ENCODE data around the gene ASXL3. TPM values are rescaled to one million over a fixed set of nuclear protein-coding genes. Genes with fewer than 3 reads are reported as not detected.

Gene ASXL3
- total and polyA plus RNA-seq, 10 of the 15 experiments (the other 5 are each of a cell fraction or from before 2014, with no cell fraction given), result 0.15 TPM; not detected in 9

- TF ChIP-seq ZNF687 (IDR thresholded peaks at IDR 0.05), result no peak
- no peak for TF ChIP-seq SMAD1 (IDR thresholded peaks at IDR 0.05; ENCODE audit: low read depth, partially characterized antibody)
- TF ChIP-seq MTA3 (IDR thresholded peaks at IDR 0.05; ENCODE audit: borderline replicate concordance, low read length), result no peak
- TF ChIP-seq ZBED1 (IDR thresholded peaks at IDR 0.05; ENCODE audit: borderline replicate concordance), result no peak
Measured at GRCh38 chr18:33606621-33607020, 28.6 kb downstream of the ASXL3 start (continued).

GRCh38 chr18:33611525-33612135 lies 33.6 kb downstream of the ASXL3 start:
- RAD21 ChIA-PET (ENCODE audit: unreplicated experiment), result no interaction called here
- DNase-seq (ENCODE audit: low read depth, low spot score) (no peak), FAIRE-seq (no peak)

More at GRCh38 chr18:33611525-33612135, 33.6 kb downstream of the ASXL3 start:
- TF ChIP-seq ZNF24 (IDR thresholded peaks at IDR 0.05), result no peak
- no peak for TF ChIP-seq SP1 (IDR thresholded peaks at IDR 0.05; ENCODE audit: low read depth, low read length)
- TF ChIP-seq EED (IDR thresholded peaks at IDR 0.05; ENCODE audit: low read depth), result no peak
- TF ChIP-seq RBBP5 (conservative IDR thresholded peaks at IDR 0.05), result no peak
- TF ChIP-seq ASH2L (IDR thresholded peaks at IDR 0.05; ENCODE audit: borderline replicate concordance, low read depth), result no peak
- no peak for TF ChIP-seq TCF12 (IDR thresholded peaks at IDR 0.05; ENCODE audit: low read depth, low read length)
- TF ChIP-seq KDM1A (IDR thresholded peaks at IDR 0.05; ENCODE audit: borderline replicate concordance), result no peak
- TF ChIP-seq IKZF1 (conservative IDR thresholded peaks at IDR 0.05), result no peak
- no peak for TF ChIP-seq KAT2A (conservative IDR thresholded peaks at IDR 0.05; ENCODE audit: control insufficient read depth, low read depth, low read length)
- no peak overlapping the region for H3K4me2 ChIP-seq (ENCODE audit: control insufficient read depth, insufficient read depth)
- ChIA-PET POLR2A (no interaction called here), CTCF (no interaction called here), SMC1A (ENCODE audit: uncharacterized antibody, unreplicated experiment) (no interaction called here)
- in situ Hi-C loops (cut with MboI) (no loop called here), intact Hi-C loops (cut with micrococcal nuclease; ENCODE audit: unreplicated experiment) (no loop called here)
- H3K9ac ChIP-seq (ENCODE audit: control insufficient read depth, insufficient read depth, low read length), result no peak overlapping the region
- BruUV-seq (replicated peaks), result no TSS peak
- WGBS (ENCODE audit: insufficient coverage, insufficient replicate concordance, low lambda C conversion rate, missing lambda C conversion rate), result 0% methylated on average over 3 of the region's 3 CpGs
- no peaks in the 10 kb centered on the region for H3K79me2 ChIP-seq (ENCODE audit: control insufficient read depth, insufficient read depth, low read length)
- no peaks in the 10 kb centered on the region for H3K9me3 ChIP-seq (replicated peaks; ENCODE audit: control insufficient read depth, insufficient read depth, low read length)
- H2AFZ ChIP-seq (ENCODE audit: control insufficient read depth, low read depth, low read length), result no peak overlapping the region
- H3K4me1 ChIP-seq (ENCODE audit: control insufficient read depth, insufficient read depth, low read length), result no peaks in the 10 kb centered on the region
- H3K27me3 ChIP-seq (replicated peaks in 1 of 2; ENCODE audit: control insufficient read depth in 2 of 2, insufficient read depth in 2 of 2, low read length in 1 of 2), result no peaks in the 10 kb centered on the region
- H3K36me3 ChIP-seq (ENCODE audit: control insufficient read depth in 2 of 2, insufficient read depth in 2 of 2, low read length in 1 of 2), result no peaks in the 10 kb centered on the region
- no peaks in the 10 kb centered on the region for H4K20me1 ChIP-seq (ENCODE audit: control insufficient read depth, insufficient read depth)
- no peak for ATAC-seq
- H3K27ac ChIP-seq (ENCODE audit: control insufficient read depth, insufficient read depth), result no peak overlapping the region
- H3K4me3 ChIP-seq, result no peak overlapping the region

Data from GM12878 (cell line).